NCI-H2196 treated with DMSO at 0.1 percent for 48 hours (cell line): ENCODE data around the gene CYB561.
"Not testable (repeated sequence)": the region's sequence is repeated elsewhere in the genome, so short reads cannot be mapped to it uniquely, and the experiment has no call there.

Source experiments
- DNase-seq: peaks from one replicate; lab custom pipeline; 2025; ENCODE audit not compliant: unreplicated experiment; lab: John Stamatoyannopoulos, UW

The CYB561 gene

GRCh38 chr17:63479495-63480184 is 33.5 kb upstream of the CYB561 start:
- DNase-seq = no peak

GRCh38 chr17:63478814-63479494 is 32.8 kb upstream of the CYB561 start:
- DNase-seq = peak; percentile 26

DNA sequence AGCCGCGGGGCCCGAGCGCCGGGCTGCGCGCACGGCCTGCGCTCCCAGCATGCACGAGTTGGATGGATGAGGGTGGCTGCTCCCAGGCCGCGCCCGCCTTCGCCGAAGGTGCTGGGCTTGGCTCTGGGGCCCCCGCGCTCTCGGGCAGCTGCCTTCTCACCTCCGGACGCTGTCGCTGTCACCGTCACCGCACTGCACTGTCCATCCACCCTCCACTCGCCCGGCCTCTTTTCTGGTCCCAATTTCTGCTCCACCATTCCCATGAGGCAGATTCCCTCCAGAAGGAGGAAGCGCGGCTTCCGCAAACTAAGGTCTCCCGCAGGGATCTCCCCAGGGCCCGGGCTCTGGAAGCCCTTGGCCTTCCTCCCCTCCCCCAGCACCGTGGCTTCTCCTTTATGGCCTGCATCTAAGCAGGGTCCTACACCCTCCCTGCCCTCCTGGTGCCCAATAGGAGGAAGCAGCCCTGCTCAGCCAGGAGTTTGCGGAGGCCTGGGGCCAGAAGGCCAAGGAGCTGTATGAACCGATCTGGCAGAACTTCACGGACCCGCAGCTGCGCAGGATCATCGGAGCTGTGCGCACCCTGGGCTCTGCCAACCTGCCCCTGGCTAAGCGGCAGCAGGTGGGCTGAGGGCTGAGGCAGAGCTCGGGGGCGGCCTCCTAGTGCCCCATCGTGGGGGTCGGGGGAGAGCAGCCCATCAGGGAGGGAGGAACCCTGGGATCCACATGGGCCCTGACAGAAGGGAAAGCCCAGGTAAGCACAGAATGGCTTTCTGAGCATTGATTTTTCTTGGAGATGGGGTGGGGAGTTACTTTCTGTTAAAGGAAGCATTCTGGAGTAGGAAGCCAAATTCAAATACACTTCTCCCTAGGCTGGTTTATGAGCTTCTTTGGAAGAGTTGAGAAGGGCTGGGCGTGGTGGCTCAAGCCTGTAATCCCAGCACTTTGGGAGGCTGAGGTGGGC is 31.7 kb upstream of the CYB561 start:
- no peak for DNase-seq

DNA sequence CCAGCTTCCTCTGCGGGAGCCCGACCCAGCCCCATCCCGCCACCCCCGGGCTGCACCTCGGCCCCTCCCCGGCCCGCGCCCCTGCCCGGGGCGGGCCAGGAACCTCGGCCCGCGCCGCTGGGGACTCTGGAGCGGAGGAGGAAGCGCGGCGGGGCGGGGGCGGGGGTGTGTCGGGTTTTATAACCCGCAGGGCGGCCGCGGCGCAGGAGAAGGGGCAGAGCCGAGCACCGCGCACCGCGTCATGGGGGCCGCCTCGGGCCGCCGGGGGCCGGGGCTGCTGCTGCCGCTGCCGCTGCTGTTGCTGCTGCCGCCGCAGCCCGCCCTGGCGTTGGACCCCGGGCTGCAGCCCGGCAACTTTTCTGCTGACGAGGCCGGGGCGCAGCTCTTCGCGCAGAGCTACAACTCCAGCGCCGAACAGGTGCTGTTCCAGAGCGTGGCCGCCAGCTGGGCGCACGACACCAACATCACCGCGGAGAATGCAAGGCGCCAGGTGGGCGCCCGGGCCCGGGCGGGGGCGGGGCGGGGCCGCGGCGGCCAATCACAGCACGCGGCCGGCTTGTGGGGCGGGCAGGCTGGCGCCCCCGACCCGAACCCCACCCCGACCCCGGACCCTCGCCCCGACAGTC is 30.9 kb upstream of the CYB561 start, which contains the start of gene ACE:
TSS of gene ACE (plus strand) at position 208 of the 626 bp plus-strand sequence. CDS start at position 242, 34 bp downstream.
- no peak for DNase-seq

DNA sequence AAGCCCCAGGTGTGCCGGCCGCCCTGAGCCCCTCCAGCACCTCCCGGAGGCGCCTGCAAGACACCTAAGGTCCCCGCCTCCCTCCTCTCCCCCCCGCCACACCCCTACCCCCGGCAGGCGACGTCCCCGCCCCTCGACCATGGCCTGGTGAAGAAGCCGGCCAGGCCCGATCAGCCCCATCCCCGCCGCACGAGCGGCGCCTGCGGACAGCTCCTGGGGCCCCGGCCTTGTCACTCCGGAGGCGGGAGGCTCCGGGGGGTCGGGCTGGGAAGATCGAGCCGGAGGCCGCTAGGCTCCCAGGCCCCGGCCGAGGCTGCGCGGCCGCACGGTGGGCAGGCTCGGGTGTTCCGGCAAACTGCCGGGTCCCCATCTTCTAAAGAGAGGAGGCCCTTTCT is 30.4 kb upstream of the CYB561 start:
- no peak for DNase-seq

- DNase-seq = no peak
Measured at GRCh38 chr17:63475491-63476412, 29.6 kb upstream of the CYB561 start.

DNA sequence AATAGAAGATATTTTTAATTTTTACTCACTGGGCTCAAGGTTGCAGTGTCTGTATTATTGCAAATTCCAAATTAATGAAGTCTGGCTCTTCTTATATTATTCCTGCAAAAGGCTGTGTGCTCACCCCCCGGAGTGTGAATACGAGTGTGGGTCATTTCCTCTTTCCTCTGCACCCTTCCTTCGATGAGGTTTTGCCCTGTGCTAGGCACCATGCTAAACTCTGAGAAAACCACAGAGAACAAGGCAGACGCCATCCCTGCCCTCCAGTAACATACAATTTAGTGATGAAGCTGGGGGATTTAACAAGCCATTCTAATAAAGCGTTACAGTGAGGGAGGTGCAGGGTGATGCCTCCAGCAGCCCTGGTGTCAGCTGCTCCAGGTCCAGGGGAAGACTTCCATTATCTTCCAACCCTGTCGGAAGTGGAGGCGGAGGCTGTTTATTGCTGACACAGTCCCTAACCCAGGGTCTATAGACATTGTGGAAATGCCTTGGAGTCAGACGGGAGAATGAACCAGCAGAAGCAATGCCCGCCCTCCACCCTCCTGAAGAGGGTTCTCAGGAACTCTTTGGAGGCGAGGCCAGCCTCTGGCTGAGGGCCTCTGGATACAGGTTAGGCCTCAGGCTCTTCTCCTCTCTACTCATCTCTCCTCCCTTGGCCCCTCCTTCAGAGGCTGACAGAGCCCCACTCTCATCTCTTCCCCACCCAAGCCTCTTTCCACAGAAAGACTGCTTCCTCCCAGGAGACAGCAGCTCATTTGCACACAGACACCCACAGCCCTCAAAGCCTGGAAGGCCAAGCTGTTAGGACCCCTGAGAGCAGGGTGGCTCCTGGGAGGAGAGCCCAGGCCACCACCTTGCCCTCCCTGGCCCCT is 28.7 kb upstream of the CYB561 start:
- no peak for DNase-seq

GRCh38 chr17:63474174-63474573 is 28.1 kb upstream of the CYB561 start:
- peak; percentile 76 for DNase-seq

GRCh38 chr17:63468099-63468498 is 22.0 kb upstream of the CYB561 start:
- not testable (repeated sequence) for DNase-seq

GRCh38 chr17:63464691-63465236 is 18.7 kb upstream of the CYB561 start:
- DNase-seq = no peak

GRCh38 chr17:63463771-63464170 is 17.7 kb upstream of the CYB561 start:
- no peak for DNase-seq

DNA sequence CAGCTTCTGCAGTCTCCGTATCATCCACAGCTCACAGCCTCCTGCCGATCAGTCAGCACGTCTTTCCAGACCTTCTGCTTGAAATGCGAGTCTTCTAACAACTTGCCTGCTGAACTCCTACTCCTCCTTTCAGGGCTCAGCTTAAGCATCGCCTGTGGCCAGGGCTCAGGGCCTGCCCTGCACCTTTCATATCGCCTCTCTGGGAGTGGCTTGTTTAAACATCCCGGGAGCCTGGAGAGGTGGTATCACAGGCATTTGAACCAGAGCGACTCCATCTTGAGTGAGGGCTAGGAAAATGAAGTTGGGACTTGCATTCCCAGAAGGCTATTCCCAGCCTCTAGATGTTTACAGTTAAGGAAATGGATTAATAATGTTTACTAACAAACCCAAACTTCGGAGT is 13.9 kb upstream of the CYB561 start:
- DNase-seq = no peak

DNA sequence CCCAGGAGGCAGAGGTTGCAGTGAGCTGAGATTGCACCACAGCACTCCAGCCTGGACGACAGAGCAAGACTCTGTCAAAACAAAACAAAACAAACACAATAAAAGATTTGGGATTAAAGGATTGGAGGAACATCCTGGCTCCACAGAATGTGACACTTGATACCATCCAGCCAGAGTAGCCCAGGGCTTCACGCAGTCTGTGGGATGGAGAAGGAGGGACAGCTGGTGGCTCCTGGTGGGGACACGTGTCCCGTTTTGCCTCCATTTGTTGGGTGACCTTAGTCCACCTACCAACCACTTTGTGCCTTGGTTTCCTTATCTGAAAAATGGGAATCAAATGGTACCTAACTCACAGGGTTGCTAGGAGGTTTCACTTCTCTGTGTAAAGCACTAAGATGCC is 12.4 kb upstream of the CYB561 start:
- no peak for DNase-seq

DNA sequence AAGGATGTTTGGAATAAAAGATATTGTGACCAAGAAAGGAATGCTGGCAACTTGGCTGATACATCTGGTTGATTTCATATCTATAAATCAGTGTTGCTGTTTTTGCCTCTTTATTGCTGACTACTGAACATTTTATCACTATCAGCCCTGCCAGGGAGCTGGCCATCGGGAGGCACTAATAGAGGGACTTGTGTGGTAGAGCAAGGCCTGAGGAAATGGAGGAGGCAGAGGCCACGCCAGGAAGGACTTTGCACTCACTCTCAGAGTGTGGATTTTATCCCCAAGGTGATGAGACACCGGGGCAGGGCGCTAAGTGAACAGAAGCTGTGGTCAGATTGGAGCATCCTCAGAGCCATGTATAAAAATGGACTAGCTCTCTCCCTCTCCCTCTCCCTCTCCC is 9.3 kb upstream of the CYB561 start:
- no peak for DNase-seq

DNA sequence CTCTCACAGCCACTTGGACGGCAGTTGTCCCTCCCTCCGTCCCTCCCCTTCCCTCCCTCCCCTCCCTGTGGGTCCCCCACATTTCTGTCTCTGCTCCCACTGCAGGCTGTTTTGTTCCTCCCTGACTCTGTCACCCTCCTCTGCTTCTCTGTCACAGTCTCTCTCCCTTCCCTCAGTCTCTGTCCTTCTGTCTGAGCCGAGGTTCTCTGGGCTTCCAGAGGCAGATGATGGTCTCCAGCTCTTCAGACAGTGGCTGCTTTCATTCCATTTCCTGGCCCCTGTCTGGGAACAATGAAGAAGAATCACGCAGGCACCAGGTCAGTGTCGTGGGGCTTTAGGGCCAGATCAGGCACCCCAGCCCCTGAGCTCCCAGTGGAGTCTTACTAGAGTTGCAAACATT is 8.8 kb upstream of the CYB561 start:
- DNase-seq = no peak

DNA sequence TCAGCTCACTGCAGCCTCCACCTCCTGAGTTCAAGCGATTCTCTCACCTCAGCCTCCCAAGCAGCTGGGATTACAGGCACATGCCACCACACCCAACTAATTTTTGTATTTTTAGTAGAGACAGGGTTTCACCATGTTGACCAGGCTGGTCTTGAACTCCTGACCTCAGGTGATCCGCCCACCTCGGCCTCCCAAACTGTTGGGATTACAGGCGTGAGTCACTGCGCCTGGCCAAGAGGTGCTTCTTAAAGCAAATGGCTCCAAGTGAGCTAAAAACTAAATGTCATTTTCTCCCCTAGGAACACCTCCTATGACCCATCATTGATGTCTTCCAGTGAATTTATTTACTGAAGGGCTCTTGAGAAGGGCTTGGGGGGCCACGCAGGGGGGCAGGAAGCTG is 8.3 kb upstream of the CYB561 start:
- DNase-seq = not testable (repeated sequence)

- peak; percentile 62 for DNase-seq
Measured at GRCh38 chr17:63452962-63453551, 7.0 kb upstream of the CYB561 start.
